MM.1S (cell line): ENCODE data around the gene LCMT1.

Experiments used
- DNase-seq: peaks from one replicate; pipeline ENCODE4 v3.0.0-alpha.2; 2015
- H2AFZ ChIP-seq: fragments of 300-600 bp; sonication (generic); 2 replicates; pipeline ENCODE4 v1.6.0; 2016; ENCODE audit warnings: antibody characterized with exemption, low read length
- H3F3A ChIP-seq: fragments of 300-600 bp; sonication (generic); 2 replicates; pipeline ENCODE4 v1.6.1; 2016; ENCODE audit warnings: mild to moderate bottlenecking, antibody characterized with exemption, low read length, moderate library complexity, mixed read lengths; ENCODE audit not compliant: insufficient read depth
- H3K27ac ChIP-seq: fragments of 300-600 bp; sonication (generic); 2 replicates; pipeline ENCODE4 v1.5.1; 2016; ENCODE audit warnings: mild to moderate bottlenecking, low read length
- H3K27me3 ChIP-seq: fragments of 300-600 bp; sonication (generic); replicated peaks from 2 replicates; pipeline ENCODE4 v1.6.0; 2016; ENCODE audit warnings: low read length; ENCODE audit not compliant: insufficient read depth
- H3K36me3 ChIP-seq: fragments of 300-600 bp; sonication (generic); replicated peaks from 2 replicates; pipeline ENCODE4 v1.6.1; 2016; ENCODE audit warnings: mild to moderate bottlenecking, low read length, mixed read lengths; ENCODE audit not compliant: insufficient read depth
- H3K4me1 ChIP-seq: fragments of 300-600 bp; sonication (generic); 2 replicates; pipeline ENCODE4 v1.6.1; 2016; ENCODE audit warnings: low read length, mixed read lengths
- H3K4me2 ChIP-seq: fragments of 300-600 bp; sonication (generic); 2 replicates; pipeline ENCODE4 v1.6.0; 2016; ENCODE audit warnings: low read depth, low read length
- H3K4me3 ChIP-seq: fragments of 300-600 bp; sonication (generic); 2 replicates; pipeline ENCODE4 v1.5.1; 2016; ENCODE audit warnings: low read length, mixed read lengths
- H3K79me2 ChIP-seq: fragments of 300-600 bp; sonication (generic); 2 replicates; pipeline ENCODE4 v1.6.1; 2016; ENCODE audit warnings: mixed run types, low read length, mixed read lengths
- H3K9ac ChIP-seq: fragments of 300-600 bp; sonication (generic); 2 replicates; pipeline ENCODE4 v1.6.1; 2016; ENCODE audit warnings: low read length, mixed read lengths
- H3K9me2 ChIP-seq: fragments of 300-600 bp; sonication (generic); replicated peaks from 2 replicates; pipeline ENCODE4 v1.6.1; 2016; ENCODE audit warnings: mild to moderate bottlenecking, low read length, mixed read lengths; ENCODE audit not compliant: insufficient read depth
- H3K9me3 ChIP-seq: fragments of 300-600 bp; sonication (generic); replicated peaks from 2 replicates; pipeline ENCODE4 v1.6.1; 2016; ENCODE audit warnings: mild to moderate bottlenecking, low read length, mixed read lengths; ENCODE audit not compliant: insufficient read depth
- H4K20me1 ChIP-seq: fragments of 300-600 bp; sonication (generic); 2 replicates; pipeline ENCODE4 v1.6.1; 2016; ENCODE audit warnings: mild to moderate bottlenecking, low read length, moderate library complexity, mixed read lengths; ENCODE audit not compliant: insufficient read depth
- CTCF ChIP-seq: fragments of 300-600 bp; sonication (generic); IDR thresholded peaks from 2 replicates; pipeline ENCODE4 v1.5.1; 2016; ENCODE audit warnings: antibody characterized with exemption, low read length, mixed read lengths
- EZH2 ChIP-seq: fragments of 300-600 bp; sonication (generic); optimal IDR thresholded peaks from 2 replicates; pipeline ENCODE3; 2017; ENCODE audit warnings: low read depth, mild to moderate bottlenecking, antibody characterized with exemption, low read length, mixed read lengths
- EZH2phosphoT487 ChIP-seq: fragments of 300-600 bp; sonication (generic); IDR thresholded peaks from 2 replicates; pipeline ENCODE4 v1.6.1; 2018; ENCODE audit warnings: antibody characterized with exemption, low read length

The LCMT1 gene

GRCh38 chr16:25157271-25157875 is 45.8 kb downstream of the LCMT1 start:
- Histone ChIP-seq H3K9ac (no peak overlapping the region), H3K27me3 (no peaks in the 10 kb centered on the region), H3K36me3 (no peaks in the 10 kb centered on the region), H2AFZ (no peak overlapping the region), H3K9me2 (no peaks in the 10 kb centered on the region), H3K4me3 (no peak overlapping the region), H4K20me1 (no peaks in the 10 kb centered on the region), H3K4me1 (no peaks in the 10 kb centered on the region), H3K9me3 (no peaks in the 10 kb centered on the region), H3K79me2 (no peaks in the 10 kb centered on the region), H3K4me2 (no peak overlapping the region), H3F3A (no peaks in the 10 kb centered on the region), H3K27ac (no peak overlapping the region)
- TF ChIP-seq CTCF (no peak), EZH2 (no peak), EZH2phosphoT487 (no peak)
- DNase-seq = no peak

- TF ChIP-seq CTCF (no peak), EZH2phosphoT487 (no peak), EZH2 (no peak)
- no peaks in the 10 kb centered on the region for H3F3A ChIP-seq
- no peak overlapping the region for H2AFZ ChIP-seq
- H3K9ac ChIP-seq = no peak overlapping the region
- H3K36me3 ChIP-seq = no peaks in the 10 kb centered on the region
- no peak overlapping the region for H3K4me2 ChIP-seq
- no peaks in the 10 kb centered on the region for H3K9me2 ChIP-seq
- H3K9me3 ChIP-seq = no peaks in the 10 kb centered on the region
- no peaks in the 10 kb centered on the region for H3K4me1 ChIP-seq
- no peaks in the 10 kb centered on the region for H3K79me2 ChIP-seq
- H3K27me3 ChIP-seq = no peaks in the 10 kb centered on the region
- H3K4me3 ChIP-seq = no peak overlapping the region
- no peaks in the 10 kb centered on the region for H4K20me1 ChIP-seq
- no peak overlapping the region for H3K27ac ChIP-seq
- no peak for DNase-seq
These were observed 46.9 kb downstream of the LCMT1 start for GRCh38 chr16:25158401-25158800.

- H4K20me1 ChIP-seq = no peaks in the 10 kb centered on the region
- H3K36me3 ChIP-seq = no peaks in the 10 kb centered on the region
- H3K9me3 ChIP-seq = no peaks in the 10 kb centered on the region
- H3K4me1 ChIP-seq = no peaks in the 10 kb centered on the region
- H3F3A ChIP-seq = no peaks in the 10 kb centered on the region
- no peak overlapping the region for H3K4me2 ChIP-seq
- no peak for DNase-seq
- H2AFZ ChIP-seq = no peak overlapping the region
- no peak overlapping the region for H3K27ac ChIP-seq
- no peak overlapping the region for H3K9ac ChIP-seq
- no peaks in the 10 kb centered on the region for H3K9me2 ChIP-seq
- no peak overlapping the region for H3K4me3 ChIP-seq
- H3K79me2 ChIP-seq = no peaks in the 10 kb centered on the region
- H3K27me3 ChIP-seq = no peaks in the 10 kb centered on the region
- TF ChIP-seq EZH2 = no peak
- TF ChIP-seq CTCF = no peak
- TF ChIP-seq EZH2phosphoT487 = no peak
These were observed 50.3 kb downstream of the LCMT1 start for GRCh38 chr16:25161753-25162367.
